ENCODE data around the gene WDFY4.

The WDFY4 gene

GRCh38 chr10:48714088-48714487 lies 29.4 kb downstream of the WDFY4 start:
- H3K36me3 Mint-ChIP-seq = no peaks in the 10 kb centered on the region
- no peak overlapping the region for H3K27ac Mint-ChIP-seq
- H3K4me3 Mint-ChIP-seq = no peak overlapping the region
- peaks cover 2% of the 10 kb centered on the region for H3K27me3 Mint-ChIP-seq
- H3K9me3 Mint-ChIP-seq = no peaks in the 10 kb centered on the region
- no peaks in the 10 kb centered on the region for H3K4me1 Mint-ChIP-seq

- H3K27me3 Mint-ChIP-seq = peaks cover 3% of the 10 kb centered on the region
- no peak overlapping the region for H3K4me3 Mint-ChIP-seq
- no peaks in the 10 kb centered on the region for H3K9me3 Mint-ChIP-seq
- no peak overlapping the region for H3K27ac Mint-ChIP-seq
- H3K4me1 Mint-ChIP-seq = no peaks in the 10 kb centered on the region
- H3K36me3 Mint-ChIP-seq = no peaks in the 10 kb centered on the region
These were observed 31.7 kb downstream of the WDFY4 start for GRCh38 chr10:48716416-48716815.

- Mint-ChIP-seq H3K27me3 (peaks cover 1% of the 10 kb centered on the region), H3K27ac (no peak overlapping the region), H3K4me1 (no peaks in the 10 kb centered on the region), H3K9me3 (no peaks in the 10 kb centered on the region), H3K36me3 (no peaks in the 10 kb centered on the region), H3K4me3 (no peak overlapping the region)
These were observed 35.9 kb downstream of the WDFY4 start for GRCh38 chr10:48720611-48721010.

- Mint-ChIP-seq H3K36me3 (no peaks in the 10 kb centered on the region), H3K9me3 (no peaks in the 10 kb centered on the region), H3K4me3 (no peak overlapping the region), H3K4me1 (no peaks in the 10 kb centered on the region), H3K27me3 (peaks cover 1% of the 10 kb centered on the region), H3K27ac (no peak overlapping the region)
These were observed 37.8 kb downstream of the WDFY4 start for GRCh38 chr10:48722153-48723145.

- H3K4me3 Mint-ChIP-seq = no peak overlapping the region
- H3K9me3 Mint-ChIP-seq = no peaks in the 10 kb centered on the region
- H3K4me1 Mint-ChIP-seq = no peaks in the 10 kb centered on the region
- no peaks in the 10 kb centered on the region for H3K36me3 Mint-ChIP-seq
- H3K27ac Mint-ChIP-seq = no peak overlapping the region
- H3K27me3 Mint-ChIP-seq = peaks cover 1% of the 10 kb centered on the region
These were observed 39.5 kb downstream of the WDFY4 start for GRCh38 chr10:48724127-48724526.

GRCh38 chr10:48725708-48726107 lies 41.0 kb downstream of the WDFY4 start:
- Mint-ChIP-seq H3K4me3 (no peak overlapping the region), H3K4me1 (no peaks in the 10 kb centered on the region), H3K36me3 (no peaks in the 10 kb centered on the region), H3K27ac (no peak overlapping the region), H3K27me3 (no peaks in the 10 kb centered on the region), H3K9me3 (no peaks in the 10 kb centered on the region)

GRCh38 chr10:48727866-48728265 lies 43.2 kb downstream of the WDFY4 start:
- Mint-ChIP-seq H3K27ac (no peak overlapping the region), H3K9me3 (no peaks in the 10 kb centered on the region), H3K4me1 (no peaks in the 10 kb centered on the region), H3K36me3 (no peaks in the 10 kb centered on the region), H3K27me3 (no peaks in the 10 kb centered on the region), H3K4me3 (no peak overlapping the region)

GRCh38 chr10:48729222-48729621 lies 44.5 kb downstream of the WDFY4 start:
- H3K27me3 Mint-ChIP-seq = no peaks in the 10 kb centered on the region
- H3K27ac Mint-ChIP-seq = no peak overlapping the region
- no peaks in the 10 kb centered on the region for H3K4me1 Mint-ChIP-seq
- H3K9me3 Mint-ChIP-seq = no peaks in the 10 kb centered on the region
- no peaks in the 10 kb centered on the region for H3K36me3 Mint-ChIP-seq
- H3K4me3 Mint-ChIP-seq = no peak overlapping the region

- H3K9me3 Mint-ChIP-seq = no peaks in the 10 kb centered on the region
- no peaks in the 10 kb centered on the region for H3K27me3 Mint-ChIP-seq
- H3K36me3 Mint-ChIP-seq = no peaks in the 10 kb centered on the region
- no peaks in the 10 kb centered on the region for H3K4me1 Mint-ChIP-seq
- H3K4me3 Mint-ChIP-seq = no peak overlapping the region
- H3K27ac Mint-ChIP-seq = no peak overlapping the region
These were observed 45.3 kb downstream of the WDFY4 start for GRCh38 chr10:48729941-48730457.

GRCh38 chr10:48731141-48731540 lies 46.5 kb downstream of the WDFY4 start:
- peaks cover 1% of the 10 kb centered on the region for H3K27me3 Mint-ChIP-seq
- no peak overlapping the region for H3K4me3 Mint-ChIP-seq
- no peaks in the 10 kb centered on the region for H3K9me3 Mint-ChIP-seq
- no peak overlapping the region for H3K27ac Mint-ChIP-seq
- no peaks in the 10 kb centered on the region for H3K4me1 Mint-ChIP-seq
- H3K36me3 Mint-ChIP-seq = no peaks in the 10 kb centered on the region

GRCh38 chr10:48731654-48732053 lies 47.0 kb downstream of the WDFY4 start:
- H3K9me3 Mint-ChIP-seq = no peaks in the 10 kb centered on the region
- H3K4me1 Mint-ChIP-seq = no peaks in the 10 kb centered on the region
- H3K36me3 Mint-ChIP-seq = no peaks in the 10 kb centered on the region
- H3K27ac Mint-ChIP-seq = no peak overlapping the region
- peaks cover 1% of the 10 kb centered on the region for H3K27me3 Mint-ChIP-seq
- H3K4me3 Mint-ChIP-seq = no peak overlapping the region

- Mint-ChIP-seq H3K36me3 (no peaks in the 10 kb centered on the region), H3K4me3 (no peak overlapping the region), H3K27ac (no peak overlapping the region), H3K9me3 (no peaks in the 10 kb centered on the region), H3K4me1 (no peaks in the 10 kb centered on the region), H3K27me3 (peaks cover 1% of the 10 kb centered on the region)
These were observed 48.7 kb downstream of the WDFY4 start for GRCh38 chr10:48733329-48733728.

GRCh38 chr10:48735836-48736390 lies 51.2 kb downstream of the WDFY4 start:
- Mint-ChIP-seq H3K27me3 (peaks cover 1% of the 10 kb centered on the region), H3K4me1 (no peaks in the 10 kb centered on the region), H3K36me3 (no peaks in the 10 kb centered on the region)

GRCh38 chr10:48736596-48736995 lies 51.9 kb downstream of the WDFY4 start:
- Mint-ChIP-seq H3K4me1 (no peaks in the 10 kb centered on the region), H3K9me3 (no peaks in the 10 kb centered on the region)

More at GRCh38 chr10:48735836-48736390, 51.2 kb downstream of the WDFY4 start:
- Mint-ChIP-seq H3K9me3 (no peaks in the 10 kb centered on the region), H3K4me3 (no peak overlapping the region), H3K27ac (no peak overlapping the region)

GRCh38 chr10:48737886-48738285 lies 53.2 kb downstream of the WDFY4 start:
- no peaks in the 10 kb centered on the region for H3K9me3 Mint-ChIP-seq
- no peaks in the 10 kb centered on the region for H3K36me3 Mint-ChIP-seq
- no peak overlapping the region for H3K27ac Mint-ChIP-seq
- peaks cover 1% of the 10 kb centered on the region for H3K27me3 Mint-ChIP-seq
- no peaks in the 10 kb centered on the region for H3K4me1 Mint-ChIP-seq
- no peak overlapping the region for H3K4me3 Mint-ChIP-seq

More at GRCh38 chr10:48736596-48736995, 51.9 kb downstream of the WDFY4 start:
- peaks cover 1% of the 10 kb centered on the region for H3K27me3 Mint-ChIP-seq
- H3K4me3 Mint-ChIP-seq = no peak overlapping the region
- H3K27ac Mint-ChIP-seq = no peak overlapping the region
- H3K36me3 Mint-ChIP-seq = no peaks in the 10 kb centered on the region

- no peaks in the 10 kb centered on the region for H3K4me1 Mint-ChIP-seq
- H3K36me3 Mint-ChIP-seq = no peaks in the 10 kb centered on the region
- H3K9me3 Mint-ChIP-seq = no peaks in the 10 kb centered on the region
- H3K27me3 Mint-ChIP-seq = peaks cover 1% of the 10 kb centered on the region
- H3K27ac Mint-ChIP-seq = no peak overlapping the region
- no peak overlapping the region for H3K4me3 Mint-ChIP-seq
These were observed 54.5 kb downstream of the WDFY4 start for GRCh38 chr10:48739170-48739569.

Data from activated naive CD4-positive, alpha-beta T cell treated with anti-CD3 and anti-CD28 coated beads, Interleukin-2, amount 50 U/mL, for 24 hours (primary cell).